Caco-2 (cell line): ENCODE data around the gene FANCF. TPM values are rescaled to one million over a fixed set of nuclear protein-coding genes. Genes with fewer than 3 reads are reported as not detected.

Experiments used
- BruUV-seq: library from RNA; stranded (reverse); fragments of 400-500 nt; replicated peaks from 2 replicates; lab custom pipeline; 2021; lab: Mats Ljungman, UMichigan
- CTCF ChIA-PET: fragments of 300-600 bp; sonication (Branson Sonifier 250); formaldehyde crosslinking; loops from one replicate; lab custom pipeline; 2022; ENCODE audit warnings: antibody characterized with exemption; lab: Charles Lee
- POLR2A ChIA-PET: fragments of 300-600 bp; sonication (Branson Sonifier 250); formaldehyde crosslinking; loops from one replicate; lab custom pipeline; 2022; ENCODE audit warnings: antibody characterized with exemption; lab: Charles Lee
- DNase-seq, 2 experiments: peaks; one replicate each; pipeline versions ENCODE4 v3.0.0 to v3.0.0-alpha.2; 2020 to 2022
- H3K27me3 ChIP-seq: replicated peaks from 2 replicates; pipeline ENCODE4 v1.6.0; 2011; ENCODE audit warnings: low read length; ENCODE audit not compliant: control insufficient read depth, insufficient read depth
- H3K36me3 ChIP-seq: 2 replicates; pipeline ENCODE4 v1.5.1; 2011; ENCODE audit warnings: low read length; ENCODE audit not compliant: control insufficient read depth, insufficient read depth
- H3K4me1 ChIP-seq: fragments of 250-450 bp; sonication (Bioruptor Pico); 2 replicates; pipeline ENCODE4 v1.5.1; 2020; ENCODE audit warnings: mild to moderate bottlenecking
- H3K4me3 ChIP-seq: 2 replicates; pipeline ENCODE4 v1.5.1; 2011; ENCODE audit warnings: low read depth, mild to moderate bottlenecking, control low read depth, low read length
- H3K9me3 ChIP-seq: fragments of 250-450 bp; sonication (Bioruptor Pico); 2 replicates; pipeline ENCODE4 v1.5.1; 2020; ENCODE audit warnings: mild to moderate bottlenecking, moderate library complexity
- H3K27ac Mint-ChIP-seq: one replicate; pipeline ENCODE4 v1.8.0; 2022; ENCODE audit warnings: mixed read lengths; ENCODE audit not compliant: unreplicated experiment
- H3K27me3 Mint-ChIP-seq: one replicate; pipeline ENCODE4 v1.8.0; 2022; ENCODE audit warnings: mixed read lengths; ENCODE audit not compliant: insufficient read depth, unreplicated experiment
- H3K36me3 Mint-ChIP-seq: one replicate; pipeline ENCODE4 v1.8.0; 2022; ENCODE audit warnings: mild to moderate bottlenecking, mixed read lengths; ENCODE audit not compliant: insufficient read depth, unreplicated experiment
- H3K4me1 Mint-ChIP-seq: one replicate; pipeline ENCODE4 v1.8.0; 2022; ENCODE audit warnings: low read depth, mixed read lengths; ENCODE audit not compliant: unreplicated experiment
- H3K4me3 Mint-ChIP-seq: one replicate; pipeline ENCODE4 v1.8.0; 2022; ENCODE audit warnings: mild to moderate bottlenecking, moderate library complexity, mixed read lengths; ENCODE audit not compliant: unreplicated experiment
- H3K9me3 Mint-ChIP-seq: one replicate; pipeline ENCODE4 v1.8.0; 2022; ENCODE audit warnings: mixed read lengths; ENCODE audit not compliant: unreplicated experiment
- CTCF ChIP-seq, 2 experiments: fragments of 200-600 bp in 1 of 2; IDR thresholded peaks; 1 replicate in 1 of 2; 2 replicates in 1 of 2; pipeline versions ENCODE4 v1.5.1 to v1.8.0; 2011 to 2022; ENCODE audit warnings: antibody characterized with exemption in 1 of 2, control low read depth in 1 of 2, inconsistent platforms in 1 of 2, low read depth in 1 of 2, low read length in 1 of 2, mild to moderate bottlenecking in 1 of 2, moderate library complexity in 1 of 2; ENCODE audit not compliant: insufficient read depth in 1 of 2, severe bottlenecking in 1 of 2, unreplicated experiment in 1 of 2
- intact Hi-C: fragments of 100-400 bp; cut with micrococcal nuclease; formaldehyde crosslinking; loops from one replicate; pipeline ENCODE4 v1.10.0; 2022; ENCODE audit not compliant: unreplicated experiment
- total RNA-seq: library from RNA; stranded (reverse); gene quantifications from 2 replicates; pipeline ENCODE4 v1.2.3, GENCODE V29; 2022

The FANCF gene
- total RNA-seq, 1 experiment from 2014 or later, result 13.8 TPM

- H3K4me3 ChIP-seq, result no peak overlapping the region
- no TSS peak for BruUV-seq
Measured at GRCh38 chr11:22582151-22582410, 43.5 kb downstream of the FANCF start.

GRCh38 chr11:22581354-22582150, 44.1 kb downstream of the FANCF start:
- TF ChIP-seq CTCF (IDR thresholded peaks at IDR 0.05; ENCODE audit: insufficient read depth in 1 of 2, low read depth in 1 of 2, low read length in 1 of 2, severe bottlenecking in 1 of 2, unreplicated experiment in 1 of 2), result no peak
- Histone ChIP-seq H3K4me1 (no peaks in the 10 kb centered on the region), H3K27me3 (no peaks in the 10 kb centered on the region), H3K4me3 (no peak overlapping the region), H3K9me3 (no peaks in the 10 kb centered on the region), H3K36me3 (no peaks in the 10 kb centered on the region)
- Mint-ChIP-seq H3K36me3 (no peaks in the 10 kb centered on the region), H3K4me1 (no peaks in the 10 kb centered on the region), H3K27me3 (no peaks in the 10 kb centered on the region), H3K27ac (no peak overlapping the region), H3K9me3 (no peaks in the 10 kb centered on the region), H3K4me3 (no peak overlapping the region)
- intact Hi-C loops, result no loop called here
- POLR2A ChIA-PET, result no interaction called here
- CTCF ChIA-PET, result no interaction called here
- no TSS peak for BruUV-seq
- no peak for DNase-seq

More at GRCh38 chr11:22582151-22582410, 43.5 kb downstream of the FANCF start:
- Mint-ChIP-seq H3K27me3 (no peaks in the 10 kb centered on the region), H3K9me3 (no peaks in the 10 kb centered on the region), H3K4me3 (no peak overlapping the region), H3K27ac (no peak overlapping the region), H3K4me1 (no peaks in the 10 kb centered on the region), H3K36me3 (no peaks in the 10 kb centered on the region)
- Histone ChIP-seq H3K27me3 (no peaks in the 10 kb centered on the region), H3K36me3 (no peaks in the 10 kb centered on the region), H3K9me3 (no peaks in the 10 kb centered on the region), H3K4me1 (no peaks in the 10 kb centered on the region)
- intact Hi-C loops, result no loop called here
- TF ChIP-seq CTCF (IDR thresholded peaks at IDR 0.05; ENCODE audit: insufficient read depth in 1 of 2, low read depth in 1 of 2, low read length in 1 of 2, severe bottlenecking in 1 of 2, unreplicated experiment in 1 of 2), result no peak
- ChIA-PET POLR2A (no interaction called here), CTCF (no interaction called here)
- no peak for DNase-seq

- H3K4me1 Mint-ChIP-seq, result no peaks in the 10 kb centered on the region
- intact Hi-C loops, result no loop called here
- no peaks in the 10 kb centered on the region for H3K9me3 ChIP-seq
- no peaks in the 10 kb centered on the region for H3K27me3 ChIP-seq
- no peak for DNase-seq
- BruUV-seq, result no TSS peak
- no peak overlapping the region for H3K4me3 Mint-ChIP-seq
- H3K27ac Mint-ChIP-seq, result no peak overlapping the region
- ChIA-PET POLR2A (no interaction called here), CTCF (no interaction called here)
- no peak for TF ChIP-seq CTCF (IDR thresholded peaks at IDR 0.05; ENCODE audit: insufficient read depth in 1 of 2, low read depth in 1 of 2, low read length in 1 of 2, severe bottlenecking in 1 of 2, unreplicated experiment in 1 of 2)
- H3K4me3 ChIP-seq, result no peak overlapping the region
- H3K36me3 Mint-ChIP-seq, result no peaks in the 10 kb centered on the region
- no peaks in the 10 kb centered on the region for H3K36me3 ChIP-seq
- H3K9me3 Mint-ChIP-seq, result no peaks in the 10 kb centered on the region
- H3K27me3 Mint-ChIP-seq, result peaks cover 9% of the 10 kb centered on the region
- H3K4me1 ChIP-seq, result no peaks in the 10 kb centered on the region
Measured at GRCh38 chr11:22577854-22578253, 47.8 kb downstream of the FANCF start.

Other genes with a start within 250 kb of the FANCF start
- 9.4 and 11.1 TPM in 2 replicates for gene GAS2, start 40.8 kb upstream of the FANCF start, total RNA-seq
- 19.6 and 21.0 TPM in 2 replicates for gene SVIP, start 204.0 kb upstream of the FANCF start, total RNA-seq
- not detected in 2 replicates for gene CCDC179, start 234.7 kb upstream of the FANCF start, total RNA-seq